Mammary epithelial cell (primary cell): Measurements from ENCODE around the gene VAV3.

Experiments
- EZH2 ChIP-seq: IDR thresholded peaks from 2 replicates; pipeline ENCODE4 v1.6.1; 2012; ENCODE audit warnings: low read length, inconsistent platforms, borderline replicate concordance
- TF ChIP-seq, protein P1 (sequence below), 2 donors: IDR thresholded peaks in 1 of 2; conservative IDR thresholded peaks in 1 of 2; 2 replicates each; pipeline ENCODE4 v1.5.1; 2011 to 2012; ENCODE audit warnings: inconsistent platforms in 2 of 2, low read length in 2 of 2, mild to moderate bottlenecking in 2 of 2, control low read depth in 1 of 2, low read depth in 1 of 2; ENCODE audit not compliant: insufficient read depth in 1 of 2; ENCODE audit errors: extremely low read depth in 1 of 2

DNA sequence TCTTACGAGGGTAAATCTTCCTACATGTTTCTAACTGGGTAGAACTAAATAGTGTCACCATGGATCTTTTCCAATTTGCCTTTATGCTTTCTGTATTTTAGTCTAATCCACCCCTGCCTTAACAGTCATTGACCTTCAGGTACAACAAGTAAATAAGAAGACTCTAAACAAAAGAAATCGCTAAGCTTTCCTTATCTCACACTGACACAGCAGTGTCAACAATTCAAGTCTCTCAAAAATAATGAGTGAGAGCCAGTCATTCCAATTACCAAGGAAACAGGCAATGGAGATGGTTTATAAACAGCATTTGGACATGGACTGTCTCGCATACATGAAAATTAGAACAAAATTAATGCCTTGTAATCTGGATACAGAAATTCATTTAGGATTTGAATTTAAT is 365.8 kb downstream of the VAV3 start:
- TF ChIP-seq, protein P1, sequence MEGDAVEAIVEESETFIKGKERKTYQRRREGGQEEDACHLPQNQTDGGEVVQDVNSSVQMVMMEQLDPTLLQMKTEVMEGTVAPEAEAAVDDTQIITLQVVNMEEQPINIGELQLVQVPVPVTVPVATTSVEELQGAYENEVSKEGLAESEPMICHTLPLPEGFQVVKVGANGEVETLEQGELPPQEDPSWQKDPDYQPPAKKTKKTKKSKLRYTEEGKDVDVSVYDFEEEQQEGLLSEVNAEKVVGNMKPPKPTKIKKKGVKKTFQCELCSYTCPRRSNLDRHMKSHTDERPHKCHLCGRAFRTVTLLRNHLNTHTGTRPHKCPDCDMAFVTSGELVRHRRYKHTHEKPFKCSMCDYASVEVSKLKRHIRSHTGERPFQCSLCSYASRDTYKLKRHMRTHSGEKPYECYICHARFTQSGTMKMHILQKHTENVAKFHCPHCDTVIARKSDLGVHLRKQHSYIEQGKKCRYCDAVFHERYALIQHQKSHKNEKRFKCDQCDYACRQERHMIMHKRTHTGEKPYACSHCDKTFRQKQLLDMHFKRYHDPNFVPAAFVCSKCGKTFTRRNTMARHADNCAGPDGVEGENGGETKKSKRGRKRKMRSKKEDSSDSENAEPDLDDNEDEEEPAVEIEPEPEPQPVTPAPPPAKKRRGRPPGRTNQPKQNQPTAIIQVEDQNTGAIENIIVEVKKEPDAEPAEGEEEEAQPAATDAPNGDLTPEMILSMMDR (conservative IDR thresholded peaks at IDR 0.05 in 1 of 2, IDR thresholded peaks at IDR 0.05 in 1 of 2; ENCODE audit: extremely low read depth in 1 of 2, insufficient read depth in 1 of 2, low read depth in 1 of 2, low read length in 2 of 2) = no peak
- TF ChIP-seq EZH2 = no peak
